ENCODE measurements around the gene OCIAD1. TPM values are rescaled to one million over a fixed set of nuclear protein-coding genes. Genes with fewer than 3 reads are reported as not detected.

Gene OCIAD1
- total and polyA plus RNA-seq, 4 donors, result 52.4 to 114 (median 82.6) TPM

GRCh38 chr4:48902266-48902665 is 71.4 kb downstream of the OCIAD1 start (continued):
- no peak for TF ChIP-seq ZBTB33 (IDR thresholded peaks at IDR 0.05)

- no peak for TF ChIP-seq RXRA (IDR thresholded peaks at IDR 0.05)
- no peak for TF ChIP-seq ATF3 (IDR thresholded peaks at IDR 0.05)
- TF ChIP-seq YY1 (IDR thresholded peaks at IDR 0.05), result no peak
- no peak for TF ChIP-seq RAD21 (IDR thresholded peaks at IDR 0.05)
- no peak for TF ChIP-seq HNF4G (IDR thresholded peaks at IDR 0.05)
- TF ChIP-seq NR2F2 (IDR thresholded peaks at IDR 0.05), result no peak
- TF ChIP-seq REST (IDR thresholded peaks at IDR 0.05), result no peak
- no peak for TF ChIP-seq FOXA2 (IDR thresholded peaks at IDR 0.05)
- no peak for TF ChIP-seq HNF4A (conservative IDR thresholded peaks at IDR 0.05)
- no peak for TF ChIP-seq JUND (IDR thresholded peaks at IDR 0.05)
- TF ChIP-seq EGR1 (IDR thresholded peaks at IDR 0.05; ENCODE audit: low read depth in 2 of 2), result no peak
- H3K27me3 ChIP-seq (ENCODE audit: control insufficient read depth in 4 of 4, insufficient read depth in 4 of 4, low read length in 3 of 4), result no peaks in the 10 kb centered on the region
- H3K4me1 ChIP-seq (ENCODE audit: control insufficient read depth in 4 of 4, insufficient read depth in 4 of 4, low read length in 3 of 4), result peaks cover 7 to 26% (median 16%) of the 10 kb centered on the region in 4 donors
- WGBS, result 94% methylated on average over 4 of the region's 4 CpGs
- DNase-seq (ENCODE audit: low spot score), result no peak
- peaks cover 2 to 29% (median 14%) of the 10 kb centered on the region in 4 donors for H3K36me3 ChIP-seq (ENCODE audit: control insufficient read depth in 4 of 4, insufficient read depth in 3 of 4, low read depth in 1 of 4, low read length in 3 of 4)
- no peak overlapping the region for H3K4me3 ChIP-seq (ENCODE audit: low read depth in 1 of 3, low read length in 3 of 3)
- no peak overlapping the region for H3K9ac ChIP-seq (ENCODE audit: low read depth in 1 of 2, low read length in 2 of 2)
- H3K9me3 ChIP-seq (ENCODE audit: control insufficient read depth in 4 of 4, low read length in 3 of 4), result no peaks in the 10 kb centered on the region
- no peak overlapping the region for H3K27ac ChIP-seq (ENCODE audit: low read depth in 1 of 2, low read length in 2 of 2)
Observed at GRCh38 chr4:48904101-48904500, 73.2 kb downstream of the OCIAD1 start.

- H3K27ac ChIP-seq (ENCODE audit: low read depth in 1 of 2, low read length in 2 of 2), result peak overlapping the region; percentile 68 to 81
- no peak for DNase-seq (ENCODE audit: low spot score)
- 96% methylated on average over 3 of the region's 3 CpGs for WGBS
- H3K36me3 ChIP-seq (ENCODE audit: control insufficient read depth in 4 of 4, insufficient read depth in 3 of 4, low read depth in 1 of 4, low read length in 3 of 4), result peaks cover 2 to 24% (median 11%) of the 10 kb centered on the region in 4 donors
- H3K9ac ChIP-seq (ENCODE audit: low read depth in 1 of 2, low read length in 2 of 2), result no peak overlapping the region
- no peaks in the 10 kb centered on the region for H3K27me3 ChIP-seq (ENCODE audit: control insufficient read depth in 4 of 4, insufficient read depth in 4 of 4, low read length in 3 of 4)
- H3K4me3 ChIP-seq (ENCODE audit: low read depth in 1 of 3, low read length in 3 of 3), result no peak overlapping the region
- H3K4me1 ChIP-seq (ENCODE audit: control insufficient read depth in 4 of 4, insufficient read depth in 4 of 4, low read length in 3 of 4), result peaks cover 7 to 26% (median 16%) of the 10 kb centered on the region in 4 donors
- H3K9me3 ChIP-seq (ENCODE audit: control insufficient read depth in 4 of 4, low read length in 3 of 4), result no peaks in the 10 kb centered on the region
- no peak for TF ChIP-seq FOXA1 (IDR thresholded peaks at IDR 0.05)
- TF ChIP-seq RXRA (IDR thresholded peaks at IDR 0.05), result no peak
- no peak for TF ChIP-seq YY1 (IDR thresholded peaks at IDR 0.05)
- no peak for TF ChIP-seq HNF4G (IDR thresholded peaks at IDR 0.05)
- TF ChIP-seq NR2F2 (IDR thresholded peaks at IDR 0.05), result no peak
- TF ChIP-seq JUND (IDR thresholded peaks at IDR 0.05), result no peak
- TF ChIP-seq TAF1 (conservative IDR thresholded peaks at IDR 0.05), result no peak
- no peak for TF ChIP-seq MAX (IDR thresholded peaks at IDR 0.05)
- TF ChIP-seq GABPA (IDR thresholded peaks at IDR 0.05 in 1 of 2, conservative IDR thresholded peaks at IDR 0.05 in 1 of 2), result no peak
- no peak for TF ChIP-seq ZBTB33 (IDR thresholded peaks at IDR 0.05)
- TF ChIP-seq REST (IDR thresholded peaks at IDR 0.05), result no peak
Observed at GRCh38 chr4:48904541-48905142, 73.8 kb downstream of the OCIAD1 start.

Data from liver (tissue), 9 donors.